Gastrocnemius medialis (tissue), 4 donors: ENCODE measurements around the gene CCP110. TPM values are rescaled to one million over a fixed set of nuclear protein-coding genes. Genes with fewer than 3 reads are reported as not detected.

Source experiments
- ATAC-seq, 2 donors: fragments of 150-250 bp; one replicate each; pipeline ENCODE4 v1.9.1; 2016
- DNase-seq, 2 donors: peaks; one replicate each; pipeline ENCODE4 v3.0.0-alpha.2; 2019
- H3K27ac ChIP-seq, 4 donors: fragments of 200-600 bp; sonication (generic); 1 replicate in 1 of 4; 2 replicates in 3 of 4; pipeline ENCODE4 v1.5.1; 2016 to 2018; ENCODE audit warnings: mild to moderate bottlenecking in 2 of 4, moderate library complexity in 1 of 4
- H3K27me3 ChIP-seq, 3 donors: fragments of 200-600 bp; sonication (generic) in 2 of 3; 1 replicate in 1 of 3; 2 replicates in 2 of 3; pipeline versions ENCODE4 v1.5.1 to v1.6.0; 2016 to 2019; ENCODE audit warnings: mild to moderate bottlenecking in 1 of 3, moderate library complexity in 1 of 3
- H3K36me3 ChIP-seq, 2 donors: fragments of 200-600 bp; sonication (generic) in 1 of 2; one replicate each; pipeline ENCODE4 v1.5.1; 2017 to 2018
- H3K4me1 ChIP-seq, 2 donors: fragments of 200-600 bp; sonication (generic) in 1 of 2; one replicate each; pipeline ENCODE4 v1.5.1; 2016 to 2017; ENCODE audit warnings: mild to moderate bottlenecking in 2 of 2
- H3K4me3 ChIP-seq, 4 donors: fragments of 200-600 bp; sonication (generic) in 3 of 4; 1 replicate in 1 of 4; 2 replicates in 3 of 4; pipeline ENCODE4 v1.5.1; 2016 to 2019; ENCODE audit warnings: mild to moderate bottlenecking in 2 of 4
- H3K9me3 ChIP-seq, 3 donors: fragments of 200-600 bp; sonication (generic) in 2 of 3; 1 replicate in 1 of 3; 2 replicates in 2 of 3; pipeline ENCODE4 v1.5.1; 2016 to 2019
- CTCF ChIP-seq, 5 experiments: fragments of 450-650 bp in 3 of 5; fragments of 200-600 bp in 2 of 5; sonication (generic) in 2 of 5; IDR thresholded peaks in 4 of 5; conservative IDR thresholded peaks in 1 of 5; 1 replicate in 4 of 5; 2 replicates in 1 of 5; pipeline ENCODE4 v1.5.1; 2016 to 2019; ENCODE audit warnings: antibody characterized with exemption in 5 of 5, mild to moderate bottlenecking in 3 of 5, moderate library complexity in 3 of 5
- POLR2A ChIP-seq, 2 donors: fragments of 450-650 bp; IDR thresholded peaks; one replicate each; pipeline ENCODE4 v1.6.1; 2017; ENCODE audit warnings: antibody characterized with exemption in 2 of 2, mild to moderate bottlenecking in 2 of 2, moderate library complexity in 2 of 2
- in situ Hi-C, 4 donors: fragments of 200-750 bp; cut with MboI; loops; one replicate each; pipeline versions ENCODE4 v1.15.0 to v1.8.0; 2017; ENCODE audit warnings: low sequenced_read_pairs in 4 of 4
- intact Hi-C: fragments of 100-400 bp; cut with DNase I; formaldehyde crosslinking; loops from one replicate; pipeline ENCODE4 v1.15.1; 2023; ENCODE audit warnings: low total_unique reads
- total RNA-seq, 4 donors: library from RNA; depleted of rRNA; stranded (reverse); fragments of >200 nt; gene quantifications; one replicate each; pipeline versions ENCODE4 v1.1.0 to v1.2.3, GENCODE V29; 2016

Gene CCP110
- total RNA-seq, 4 donors from 2014 or later = 6.8 to 8.8 (median 7.0) TPM

DNA sequence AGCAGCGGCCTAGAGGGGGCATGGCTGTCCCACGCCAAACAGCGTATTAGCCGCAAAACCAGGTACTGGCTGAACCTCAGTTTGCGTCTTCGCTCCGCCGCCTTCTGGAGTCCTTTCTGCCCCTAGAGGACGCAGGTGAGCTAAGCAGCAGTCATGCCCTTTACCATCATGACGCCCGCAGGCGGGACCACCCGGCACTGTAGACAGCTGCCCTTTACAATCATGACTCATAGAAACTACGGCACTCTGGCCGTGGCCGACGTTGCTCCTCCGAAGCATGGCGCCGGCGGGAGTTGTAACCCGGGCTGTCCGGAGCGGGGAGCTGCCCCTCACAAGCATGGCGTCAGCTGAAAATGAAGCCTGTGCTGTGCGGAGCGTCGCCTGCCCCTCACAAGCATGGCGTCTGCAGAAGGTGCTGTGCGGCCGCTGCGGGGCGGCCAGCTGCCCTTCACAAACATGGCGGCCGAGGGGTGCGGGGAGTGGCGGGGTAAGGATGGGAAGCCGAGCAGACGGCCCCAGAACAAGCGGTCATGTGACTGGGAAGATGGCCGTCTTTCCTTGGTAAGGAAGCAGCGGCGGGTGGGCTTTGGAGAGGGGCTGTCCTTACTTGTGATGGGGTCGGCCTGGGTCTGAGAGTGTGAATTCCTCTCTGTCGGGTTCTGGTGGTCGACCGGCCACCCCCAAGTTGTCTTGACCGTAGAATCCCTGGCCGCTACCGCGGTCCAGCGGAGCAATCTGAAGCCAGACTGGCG is 31.6 kb downstream of the CCP110 start, which contains the start of gene VPS35L:
TSS of gene VPS35L (plus strand) at position 518 of the 752 bp plus-strand sequence. CDS start at position 545, 27 bp downstream.
- peak within 1 kb of the TSS; percentile 91 to 95 (median 92) for H3K27ac ChIP-seq
- intact Hi-C loops = loop anchor here (1.0 to 10.0 kb wide), 5 partner anchors 33 to 1349 kb away; partner anchors contain the start of genes COQ7, DCUN1D3, GDE1 and IQCK
- in situ Hi-C loops = no loop called here
- peak; percentile 95 to 98 for ATAC-seq
- TF ChIP-seq CTCF (IDR thresholded peaks at IDR 0.05 in 4 of 5, conservative IDR thresholded peaks at IDR 0.05 in 1 of 5) (peak; percentile 81 to 86 (median 82)), POLR2A (IDR thresholded peaks at IDR 0.05) (peak; percentile 48 to 49)
- H3K4me3 ChIP-seq = peak within 1 kb of the TSS; percentile 59 to 95 (median 64)
- no peaks in the 10 kb centered on the region for H3K36me3 ChIP-seq
- peak; percentile 93 to 98 for DNase-seq
- no peaks in the 10 kb centered on the region for H3K27me3 ChIP-seq
- no peaks in the 10 kb centered on the region for H3K9me3 ChIP-seq
- H3K4me1 ChIP-seq = peaks cover 8 to 17% of the 10 kb centered on the region in 2 donors

GRCh38 chr16:19555938-19556771 is 32.4 kb downstream of the CCP110 start:
- DNase-seq (no peak), ATAC-seq (peak in 1 of 2 donors; percentile 3)
- no peak for TF ChIP-seq POLR2A (IDR thresholded peaks at IDR 0.05)
- no peak for TF ChIP-seq CTCF (IDR thresholded peaks at IDR 0.05 in 4 of 5, conservative IDR thresholded peaks at IDR 0.05 in 1 of 5)
- Histone ChIP-seq H3K4me1 (peaks cover 8 to 17% of the 10 kb centered on the region in 2 donors), H3K4me3 (peak overlapping the region; percentile 59 to 95 (median 64)), H3K36me3 (no peaks in the 10 kb centered on the region), H3K27ac (peak overlapping the region; percentile 91 to 95 (median 92)), H3K9me3 (no peaks in the 10 kb centered on the region), H3K27me3 (no peaks in the 10 kb centered on the region)
- in situ Hi-C loops = no loop called here
- intact Hi-C loops = loop anchor here (1.0 to 10.0 kb wide), 5 partner anchors 34 to 1349 kb away; partner anchors contain the start of genes COQ7, DCUN1D3, GDE1 and IQCK

- no peaks in the 10 kb centered on the region for H3K27me3 ChIP-seq
- ATAC-seq (no peak), DNase-seq (no peak)
- H3K4me1 ChIP-seq = peaks cover 8 to 13% of the 10 kb centered on the region in 2 donors
- no peak for TF ChIP-seq POLR2A (IDR thresholded peaks at IDR 0.05)
- TF ChIP-seq CTCF (IDR thresholded peaks at IDR 0.05 in 4 of 5, conservative IDR thresholded peaks at IDR 0.05 in 1 of 5) = peak; percentile 49 to 76 (median 49)
- H3K9me3 ChIP-seq = no peaks in the 10 kb centered on the region
- no peaks in the 10 kb centered on the region for H3K36me3 ChIP-seq
- intact Hi-C loops (loop anchor here (1.0 to 10.0 kb wide), 3 partner anchors 327 to 1345 kb away; partner anchors contain the start of genes DCUN1D3 and LYRM1), in situ Hi-C loops (no loop called here)
- H3K27ac ChIP-seq = no peak overlapping the region
- H3K4me3 ChIP-seq = no peak overlapping the region
These were observed 35.6 kb downstream of the CCP110 start for GRCh38 chr16:19559242-19559910.

DNA sequence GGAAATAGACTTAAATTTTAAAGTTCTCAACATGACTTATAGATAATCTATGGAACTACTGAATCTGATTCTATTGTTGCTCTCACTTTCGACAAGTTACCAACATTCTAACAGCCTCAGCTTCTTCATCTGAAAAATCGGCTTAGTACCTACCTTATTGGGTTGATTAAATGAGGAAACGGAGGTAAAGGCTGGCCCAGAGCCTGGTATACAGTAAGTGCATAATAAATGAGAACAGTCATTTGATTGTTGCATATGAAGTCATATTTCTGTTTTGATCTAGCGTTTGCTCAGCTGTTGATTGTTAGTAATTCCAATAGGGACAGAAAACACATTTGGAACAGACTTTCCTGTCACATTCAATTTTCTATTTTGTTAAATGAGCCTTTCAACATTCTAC is 36.3 kb downstream of the CCP110 start:
- Histone ChIP-seq H3K4me3 (no peak overlapping the region), H3K27ac (no peak overlapping the region), H3K27me3 (no peaks in the 10 kb centered on the region), H3K36me3 (peaks cover 0 to 5% of the 10 kb centered on the region in 2 donors), H3K4me1 (peaks cover 8% of the 10 kb centered on the region in 2 donors), H3K9me3 (no peaks in the 10 kb centered on the region)
- ATAC-seq (no peak), DNase-seq (no peak)
- TF ChIP-seq POLR2A (IDR thresholded peaks at IDR 0.05) (no peak), CTCF (IDR thresholded peaks at IDR 0.05 in 4 of 5, conservative IDR thresholded peaks at IDR 0.05 in 1 of 5) (no peak)
- in situ Hi-C loops = no loop called here
- intact Hi-C loops = no loop called here
